DOHH2 (cell line): Measurements from ENCODE around the gene WDTC1.
"Not testable (repeated sequence)": the region's sequence is repeated elsewhere in the genome, so short reads cannot be mapped to it uniquely, and the experiment has no call there.

Source experiments
- H3F3A ChIP-seq: fragments of 200-600 bp; sonication (generic), shearing (Covaris generic); 2 replicates; pipeline ENCODE4 v1.6.0; 2016; ENCODE audit warnings: antibody characterized with exemption, mild to moderate bottlenecking; ENCODE audit not compliant: control insufficient read depth, insufficient read depth
- H3K27ac ChIP-seq: fragments of 200-600 bp; sonication (generic); 2 replicates; pipeline ENCODE4 v1.5.1; 2014; ENCODE audit warnings: low read depth, mild to moderate bottlenecking, low read length, moderate library complexity
- H3K27me3 ChIP-seq: fragments of 200-600 bp; sonication (generic); 2 replicates; pipeline ENCODE4 v1.6.1; 2014; ENCODE audit warnings: mild to moderate bottlenecking, low read length, mixed read lengths; ENCODE audit not compliant: control insufficient read depth
- H3K36me3 ChIP-seq: fragments of 200-600 bp; sonication (generic); 2 replicates; pipeline ENCODE4 v1.6.1; 2014; ENCODE audit warnings: mild to moderate bottlenecking, low read length, moderate library complexity, mixed read lengths; ENCODE audit not compliant: control insufficient read depth
- H3K4me1 ChIP-seq: fragments of 200-600 bp; sonication (generic); 2 replicates; pipeline ENCODE4 v1.6.1; 2014; ENCODE audit warnings: mild to moderate bottlenecking, low read length, mixed read lengths; ENCODE audit not compliant: control insufficient read depth
- H3K4me2 ChIP-seq: fragments of 200-600 bp; sonication (generic); 2 replicates; pipeline ENCODE4 v1.6.0; 2014; ENCODE audit warnings: mild to moderate bottlenecking, low read length, moderate library complexity
- H3K4me3 ChIP-seq: fragments of 200-600 bp; sonication (generic); 2 replicates; pipeline ENCODE4 v1.5.1; 2014; ENCODE audit warnings: mild to moderate bottlenecking, low read length, mixed read lengths
- H3K79me2 ChIP-seq: fragments of 200-600 bp; sonication (generic); 2 replicates; pipeline ENCODE4 v1.6.1; 2014; ENCODE audit warnings: mild to moderate bottlenecking, low read length, mixed read lengths; ENCODE audit not compliant: control insufficient read depth
- H3K9me2 ChIP-seq: fragments of 200-600 bp; sonication (generic); replicated peaks from 2 replicates; pipeline ENCODE4 v1.6.1; 2014; ENCODE audit warnings: mild to moderate bottlenecking, low read length, mixed read lengths; ENCODE audit not compliant: control insufficient read depth
- H3K9me3 ChIP-seq: fragments of 200-600 bp; sonication (generic); 2 replicates; pipeline ENCODE4 v1.6.1; 2014; ENCODE audit warnings: antibody characterized with exemption, low read length, mixed read lengths; ENCODE audit not compliant: control insufficient read depth, insufficient read depth
- H4K20me1 ChIP-seq: fragments of 200-600 bp; sonication (generic); 2 replicates; pipeline ENCODE4 v1.6.0; 2014; ENCODE audit warnings: low read depth, mild to moderate bottlenecking, antibody characterized with exemption, low read length, moderate library complexity; ENCODE audit not compliant: control insufficient read depth, insufficient read depth
- CTCF ChIP-seq: fragments of 200-600 bp; sonication (generic); IDR thresholded peaks from one replicate; pipeline ENCODE4 v1.5.1; 2014; ENCODE audit warnings: antibody characterized with exemption, mild to moderate bottlenecking, low read depth, low read length; ENCODE audit not compliant: poor library complexity, severe bottlenecking
- EZH2phosphoT487 ChIP-seq: fragments of 200-600 bp; sonication (generic); IDR thresholded peaks from 2 replicates; pipeline ENCODE4 v1.6.1; 2017; ENCODE audit warnings: borderline replicate concordance, mild to moderate bottlenecking, antibody characterized with exemption, low read length, moderate library complexity, mixed read lengths

Gene WDTC1

GRCh38 chr1:27237112-27237511 lies 2.7 kb downstream of the WDTC1 start:
- Histone ChIP-seq H3K9me3 (no peaks in the 10 kb centered on the region), H3K4me3 (no peak overlapping the region), H4K20me1 (no peaks in the 10 kb centered on the region), H3K4me2 (no peak overlapping the region), H3K27me3 (no peaks in the 10 kb centered on the region), H3K79me2 (peaks cover 34% of the 10 kb centered on the region), H3K27ac (no peak overlapping the region), H3F3A (no peaks in the 10 kb centered on the region), H3K9me2 (no peaks in the 10 kb centered on the region), H3K36me3 (no peaks in the 10 kb centered on the region), H3K4me1 (peaks cover 19% of the 10 kb centered on the region)
- TF ChIP-seq EZH2phosphoT487: no peak
- no peak for TF ChIP-seq CTCF

- no peaks in the 10 kb centered on the region for H3F3A ChIP-seq
- H3K9me3 ChIP-seq: no peaks in the 10 kb centered on the region
- peaks cover 19% of the 10 kb centered on the region for H3K4me1 ChIP-seq
- no peaks in the 10 kb centered on the region for H3K9me2 ChIP-seq
- H4K20me1 ChIP-seq: no peaks in the 10 kb centered on the region
- no peaks in the 10 kb centered on the region for H3K36me3 ChIP-seq
- H3K27ac ChIP-seq: no peak overlapping the region
- H3K4me2 ChIP-seq: no peak overlapping the region
- no peak for TF ChIP-seq EZH2phosphoT487
- TF ChIP-seq CTCF: no peak
- H3K27me3 ChIP-seq: no peaks in the 10 kb centered on the region
- H3K79me2 ChIP-seq: peaks cover 34% of the 10 kb centered on the region
- no peak overlapping the region for H3K4me3 ChIP-seq
Observed at GRCh38 chr1:27238032-27238431, 3.6 kb downstream of the WDTC1 start.

DNA sequence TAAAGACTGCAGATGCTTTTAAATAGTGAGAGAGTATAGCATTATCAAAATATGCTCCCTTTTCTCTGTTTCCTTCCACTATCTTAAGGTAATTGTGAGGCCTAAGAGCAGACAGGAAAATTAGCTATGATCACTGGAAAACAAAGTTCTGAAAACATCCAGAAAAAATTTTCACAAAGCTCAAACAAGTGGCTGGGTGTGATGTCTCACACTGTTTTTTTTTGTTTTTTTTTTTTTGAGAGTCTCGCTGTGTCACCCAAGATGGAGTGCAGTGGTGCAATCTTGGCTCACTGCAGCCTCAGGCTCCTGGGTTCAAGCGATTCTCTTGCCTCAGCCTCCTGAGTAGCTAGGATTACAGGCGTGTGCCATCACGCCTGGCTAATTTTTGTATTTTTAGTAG lies 7.2 kb downstream of the WDTC1 start:
- TF ChIP-seq CTCF: no peak
- no peak for TF ChIP-seq EZH2phosphoT487
- Histone ChIP-seq H3K9me2 (no peaks in the 10 kb centered on the region), H3K4me3 (no peak overlapping the region), H4K20me1 (no peaks in the 10 kb centered on the region), H3K9me3 (no peaks in the 10 kb centered on the region), H3F3A (no peaks in the 10 kb centered on the region), H3K4me1 (no peaks in the 10 kb centered on the region), H3K27me3 (no peaks in the 10 kb centered on the region), H3K4me2 (no peak overlapping the region), H3K79me2 (peaks cover 16% of the 10 kb centered on the region), H3K36me3 (no peaks in the 10 kb centered on the region), H3K27ac (no peak overlapping the region)

DNA sequence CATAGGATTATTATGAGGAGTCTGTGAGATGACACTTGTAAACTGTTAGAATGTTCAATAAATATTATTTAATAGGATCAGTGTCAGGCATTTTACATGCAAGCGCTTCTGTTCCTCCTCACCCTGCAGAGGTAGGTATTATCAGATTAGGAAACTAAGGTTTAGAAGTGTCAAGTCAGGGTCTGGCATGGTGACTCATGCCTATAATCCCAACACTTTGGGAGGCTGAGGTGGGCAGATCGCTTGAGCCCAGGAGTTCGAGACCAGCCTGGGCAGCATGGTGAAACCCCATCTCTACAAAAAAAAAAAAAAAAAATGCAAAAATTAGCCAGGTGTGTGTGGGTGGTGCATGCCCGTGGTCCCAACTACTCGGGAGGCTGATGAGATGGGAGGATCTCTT lies 9.2 kb downstream of the WDTC1 start:
- H3K9me3 ChIP-seq, H3K36me3 ChIP-seq, H3F3A ChIP-seq, H3K9me2 ChIP-seq, H3K27me3 ChIP-seq, H3K4me3 ChIP-seq, H3K79me2 ChIP-seq, H3K4me2 ChIP-seq, H4K20me1 ChIP-seq, H3K27ac ChIP-seq, H3K4me1 ChIP-seq: not testable (repeated sequence)
